ENCODE data around the gene PLXDC2.

Gene PLXDC2

GRCh38 chr10:19848226-19848985 lies 32.2 kb downstream of the PLXDC2 start:
- DNase-seq (ENCODE audit: insufficient read length, low spot score), result no peak
- no peak for FAIRE-seq

GRCh38 chr10:19853831-19854230 lies 37.6 kb downstream of the PLXDC2 start:
- DNase-seq (ENCODE audit: insufficient read length, low spot score) (no peak), FAIRE-seq (no peak)

GRCh38 chr10:19857876-19858275 lies 41.6 kb downstream of the PLXDC2 start:
- DNase-seq (ENCODE audit: insufficient read length, low spot score) (no peak), FAIRE-seq (no peak)

- FAIRE-seq (no peak), DNase-seq (ENCODE audit: insufficient read length, low spot score) (no peak)
Measured at GRCh38 chr10:19860107-19860506, 43.9 kb downstream of the PLXDC2 start.

GRCh38 chr10:19862811-19863515 lies 46.7 kb downstream of the PLXDC2 start:
- FAIRE-seq (no peak), DNase-seq (ENCODE audit: insufficient read length, low spot score) (no peak)

- FAIRE-seq, result no peak
- no peak for DNase-seq (ENCODE audit: insufficient read length, low spot score)
Measured at GRCh38 chr10:19865676-19866075, 49.4 kb downstream of the PLXDC2 start.

- DNase-seq (ENCODE audit: insufficient read length, low spot score) (no peak), FAIRE-seq (no peak)
Measured at GRCh38 chr10:19869370-19869769, 53.1 kb downstream of the PLXDC2 start.

- no peak for DNase-seq (ENCODE audit: insufficient read length, low spot score)
- FAIRE-seq, result no peak
Measured at GRCh38 chr10:19872504-19873271, 56.5 kb downstream of the PLXDC2 start.

- DNase-seq (ENCODE audit: insufficient read length, low spot score) (no peak), FAIRE-seq (no peak)
Measured at GRCh38 chr10:19874190-19874589, 58.0 kb downstream of the PLXDC2 start.

- DNase-seq (ENCODE audit: insufficient read length, low spot score), result no peak
- FAIRE-seq, result no peak
Measured at GRCh38 chr10:19874791-19875190, 58.6 kb downstream of the PLXDC2 start.

GRCh38 chr10:19876570-19876969 lies 60.3 kb downstream of the PLXDC2 start:
- FAIRE-seq (no peak), DNase-seq (ENCODE audit: insufficient read length, low spot score) (no peak)

GRCh38 chr10:19877466-19878255 lies 61.4 kb downstream of the PLXDC2 start:
- DNase-seq (ENCODE audit: insufficient read length, low spot score), result no peak
- no peak for FAIRE-seq

GRCh38 chr10:19882621-19883020 lies 66.4 kb downstream of the PLXDC2 start:
- FAIRE-seq (no peak), DNase-seq (ENCODE audit: insufficient read length, low spot score) (no peak)

- FAIRE-seq (no peak), DNase-seq (ENCODE audit: insufficient read length, low spot score) (no peak)
Measured at GRCh38 chr10:19888061-19888660, 71.9 kb downstream of the PLXDC2 start.

- FAIRE-seq (no peak), DNase-seq (ENCODE audit: insufficient read length, low spot score) (no peak)
Measured at GRCh38 chr10:19889256-19889655, 73.0 kb downstream of the PLXDC2 start.

GRCh38 chr10:19891429-19891828 lies 75.2 kb downstream of the PLXDC2 start:
- no peak for FAIRE-seq
- no peak for DNase-seq (ENCODE audit: insufficient read length, low spot score)

GRCh38 chr10:19892270-19892669 lies 76.0 kb downstream of the PLXDC2 start:
- no peak for DNase-seq (ENCODE audit: insufficient read length, low spot score)
- no peak for FAIRE-seq

- no peak for FAIRE-seq
- DNase-seq (ENCODE audit: insufficient read length, low spot score), result no peak
Measured at GRCh38 chr10:19892677-19893076, 76.4 kb downstream of the PLXDC2 start.

GRCh38 chr10:19895500-19895899 lies 79.3 kb downstream of the PLXDC2 start:
- FAIRE-seq, result no peak
- no peak for DNase-seq (ENCODE audit: insufficient read length, low spot score)

GRCh38 chr10:19902456-19902855 lies 86.2 kb downstream of the PLXDC2 start:
- DNase-seq (ENCODE audit: insufficient read length, low spot score) (no peak), FAIRE-seq (no peak)

All from GM19239 (cell line).